A204.1 (cell line): ENCODE results near the gene ARHGAP24.

Source experiments
- FAIRE-seq: peaks from 2 replicates; lab custom pipeline; 2012; peaks lifted over from hg19 to GRCh38; lab: Jason Lieb, UNC

The ARHGAP24 gene

GRCh38 chr4:85700362-85700761, 225.4 kb downstream of the ARHGAP24 start:
- FAIRE-seq: no peak

DNA sequence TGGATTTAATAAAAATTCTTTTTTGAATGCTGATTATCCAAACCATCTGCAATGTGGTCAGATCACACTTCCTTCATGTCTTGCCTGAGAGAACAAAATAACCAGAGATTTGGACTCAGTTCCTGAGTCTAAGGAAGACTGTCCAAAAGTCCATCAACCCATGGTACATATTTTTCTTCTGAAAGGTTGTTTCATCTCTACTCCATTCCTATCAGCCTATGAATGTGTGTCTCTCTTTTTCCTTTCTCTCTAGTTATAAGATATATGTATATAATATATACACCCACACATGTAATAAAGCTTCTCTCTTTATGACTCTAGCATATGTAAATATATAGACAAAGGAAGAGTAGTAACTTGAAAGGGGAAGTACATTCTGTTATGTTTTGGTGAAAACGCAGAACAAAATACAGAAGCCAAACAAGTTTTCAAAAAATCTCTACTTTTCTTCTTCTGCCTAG, 226.9 kb downstream of the ARHGAP24 start:
- no peak for FAIRE-seq

DNA sequence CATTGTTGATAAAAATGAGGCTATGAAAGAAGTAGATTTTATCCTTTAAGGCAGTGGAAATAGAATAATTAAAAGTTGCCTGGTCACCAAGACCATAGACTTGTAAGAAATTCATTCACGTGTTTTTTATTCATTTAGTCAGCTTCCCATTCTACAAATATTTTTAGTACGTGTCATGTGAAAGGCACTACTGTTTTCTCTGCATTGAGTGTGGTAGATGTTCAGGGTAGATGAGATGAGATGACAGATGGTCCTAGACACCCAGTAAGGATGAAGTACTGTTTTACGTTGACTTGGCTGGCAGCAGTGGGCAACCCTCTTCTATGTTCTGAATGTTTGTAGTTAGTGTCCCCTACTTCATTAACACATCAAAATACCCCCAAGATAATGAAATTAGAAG, 228.1 kb downstream of the ARHGAP24 start:
- FAIRE-seq: no peak

- FAIRE-seq: no peak
Observed at GRCh38 chr4:85707611-85708010, 232.7 kb downstream of the ARHGAP24 start.

DNA sequence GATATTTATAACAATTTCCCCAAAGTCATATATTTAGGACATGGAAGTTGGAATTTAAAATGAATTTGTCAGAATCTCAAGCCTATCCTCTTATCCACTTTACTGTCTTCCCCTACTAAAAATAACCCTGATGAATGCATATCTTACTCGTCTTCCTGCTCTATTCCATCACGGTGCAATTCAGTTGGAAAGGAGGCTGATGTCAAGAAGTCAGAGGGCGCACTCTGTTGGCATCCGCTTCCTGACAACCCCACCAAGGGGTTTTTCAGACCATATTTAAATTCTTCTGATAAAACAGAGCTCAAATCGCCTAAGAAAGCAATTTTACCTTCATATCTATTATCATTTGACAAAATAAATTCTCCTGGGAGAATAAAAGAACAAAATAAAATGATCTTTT, 233.5 kb downstream of the ARHGAP24 start:
- FAIRE-seq: no peak

GRCh38 chr4:85713005-85713404, 238.1 kb downstream of the ARHGAP24 start:
- no peak for FAIRE-seq

- FAIRE-seq: no peak
Observed at GRCh38 chr4:85715991-85716737, 241.2 kb downstream of the ARHGAP24 start.

DNA sequence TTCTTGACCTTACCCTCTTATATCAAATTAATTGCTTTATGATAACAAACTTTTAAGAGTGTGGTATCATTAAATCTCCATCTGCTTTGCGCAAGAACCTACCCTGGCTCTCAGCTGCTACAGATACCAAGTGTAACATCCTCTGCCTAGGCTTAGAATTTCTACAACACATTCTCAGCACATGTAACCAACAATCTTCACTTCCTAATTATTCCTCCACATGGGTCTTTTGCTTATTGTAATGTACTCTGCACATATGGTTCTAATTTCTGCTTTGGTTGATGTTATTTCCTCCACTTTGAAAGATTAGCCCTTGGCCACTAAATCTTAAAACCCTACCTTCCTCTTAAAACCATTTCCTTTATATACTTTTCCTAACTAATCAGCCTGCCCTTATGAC, 242.4 kb downstream of the ARHGAP24 start:
- no peak for FAIRE-seq

GRCh38 chr4:85717847-85718246, 242.9 kb downstream of the ARHGAP24 start:
- no peak for FAIRE-seq

- no peak for FAIRE-seq
Observed at GRCh38 chr4:85720735-85721134, 245.8 kb downstream of the ARHGAP24 start.

- FAIRE-seq: no peak
Observed at GRCh38 chr4:85722401-85722800, 247.5 kb downstream of the ARHGAP24 start.

DNA sequence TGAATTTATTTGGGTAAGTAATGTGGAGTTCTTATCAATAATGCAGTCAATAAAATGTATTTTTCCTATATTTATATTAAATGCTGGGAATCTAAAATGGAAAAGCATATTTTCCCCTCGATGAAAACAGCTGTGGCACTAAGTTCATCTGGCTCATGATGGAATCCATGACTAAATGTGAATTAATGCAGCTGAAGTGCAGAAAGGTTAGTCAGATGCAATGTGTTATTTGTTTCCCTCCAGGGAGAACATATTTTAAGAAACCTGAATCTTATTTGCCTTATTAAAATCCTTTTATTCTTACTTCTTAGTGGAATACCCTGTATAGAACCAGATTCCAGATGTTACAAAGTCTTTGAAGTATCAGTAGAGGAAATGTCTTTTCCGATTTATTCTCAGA, 247.9 kb downstream of the ARHGAP24 start:
- FAIRE-seq: no peak

- FAIRE-seq: no peak
Observed at GRCh38 chr4:85724791-85725563, 250.0 kb downstream of the ARHGAP24 start.

DNA sequence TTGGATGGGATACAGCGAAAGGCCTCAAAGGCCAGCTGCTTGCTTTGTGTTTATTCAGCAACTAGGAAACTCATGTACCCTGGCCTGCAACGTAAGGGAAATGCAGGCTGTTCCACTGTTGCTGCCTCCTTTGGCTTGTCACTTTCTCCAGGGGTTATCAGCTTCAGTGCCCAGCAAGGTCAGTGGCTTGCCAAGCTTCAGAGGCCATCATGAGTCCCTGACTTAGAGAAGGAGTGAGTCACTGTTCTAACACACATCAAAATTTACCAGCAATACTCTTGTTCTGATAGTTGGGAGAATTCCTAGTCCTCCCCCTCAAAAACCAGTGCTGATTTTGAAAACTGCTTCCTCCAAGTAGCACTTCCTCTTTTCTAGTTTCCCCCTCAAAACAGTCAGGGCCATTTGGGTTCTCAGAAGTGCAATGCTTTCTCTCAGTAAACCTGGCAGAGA, 250.8 kb downstream of the ARHGAP24 start:
- no peak for FAIRE-seq

DNA sequence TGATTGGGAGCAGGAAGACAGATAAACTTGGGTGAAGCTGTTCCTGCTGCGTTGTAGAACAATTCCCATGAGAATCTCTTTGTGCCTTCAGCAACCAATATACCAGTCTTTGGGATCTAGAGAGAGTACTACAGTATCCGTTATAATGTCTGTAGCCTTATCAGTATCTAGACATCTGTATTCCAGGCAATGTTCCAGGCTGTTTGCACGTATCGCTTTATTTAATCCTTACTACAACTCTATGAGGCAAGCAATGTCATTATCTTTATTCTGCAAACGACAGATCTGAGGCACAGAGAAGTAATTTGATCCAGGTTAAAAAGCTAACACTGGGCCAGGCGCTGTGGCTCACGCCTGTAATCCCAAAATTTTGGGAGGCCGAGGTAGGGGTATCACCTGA, 251.6 kb downstream of the ARHGAP24 start:
- FAIRE-seq: no peak

DNA sequence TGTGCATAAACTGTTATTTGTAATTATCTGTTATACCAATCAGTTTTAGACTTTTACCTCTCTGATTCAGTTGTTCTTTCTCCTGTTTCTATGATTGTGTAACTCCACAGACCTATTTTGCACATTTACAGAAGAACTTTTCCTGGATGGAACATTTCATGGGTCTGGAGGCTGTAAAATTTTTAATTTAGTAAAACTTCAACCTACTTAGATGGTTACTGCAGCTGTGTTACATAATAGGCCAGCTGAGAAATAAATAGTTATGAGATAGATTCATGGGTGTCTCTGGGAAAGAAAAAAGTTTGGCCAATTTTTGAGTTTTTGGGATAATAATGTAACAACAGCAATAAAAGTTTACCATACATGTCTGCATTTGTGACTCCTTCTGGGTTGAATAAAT, 253.5 kb downstream of the ARHGAP24 start:
- FAIRE-seq: no peak

DNA sequence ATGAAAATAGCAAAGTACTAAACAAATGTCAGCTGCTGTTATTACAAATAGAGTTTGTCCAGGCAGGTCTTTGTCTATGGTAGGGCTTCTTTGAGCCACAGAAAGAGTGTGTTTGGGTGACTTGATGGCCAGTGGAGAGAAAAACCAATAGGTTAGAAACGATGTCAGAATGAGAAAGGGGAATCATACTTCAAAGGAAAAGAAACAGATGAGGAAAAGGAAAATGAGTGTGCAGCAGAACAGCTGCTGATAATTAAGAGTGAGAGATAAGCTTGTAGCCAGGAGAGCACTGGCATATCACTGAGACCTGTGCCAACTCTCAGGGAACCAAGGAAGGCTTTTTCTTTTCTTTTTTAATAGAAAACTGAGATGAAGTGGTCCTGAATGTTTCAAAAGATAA, 257.2 kb downstream of the ARHGAP24 start:
- no peak for FAIRE-seq

- FAIRE-seq: no peak
Observed at GRCh38 chr4:85733798-85734197, 258.8 kb downstream of the ARHGAP24 start.

DNA sequence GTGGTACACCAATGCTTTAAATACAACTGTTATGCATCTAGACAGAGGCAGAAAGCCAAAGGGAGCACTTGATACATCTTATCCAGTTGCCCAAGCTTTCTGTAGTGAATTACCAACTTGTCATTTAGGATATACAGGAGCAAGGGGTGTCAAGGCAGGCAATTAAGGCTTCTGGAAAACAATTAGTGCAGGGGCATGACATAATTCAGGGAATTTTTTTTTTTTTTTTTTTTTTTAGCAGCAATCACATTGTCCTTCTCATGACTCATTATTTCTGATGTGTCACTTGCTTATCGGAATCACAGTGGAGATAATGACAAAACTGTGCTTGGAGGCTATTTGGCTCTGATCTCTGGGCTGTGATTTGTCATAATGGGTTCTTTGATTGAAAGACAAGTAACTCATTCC, 259.5 kb downstream of the ARHGAP24 start:
- no peak for FAIRE-seq

GRCh38 chr4:85736571-85736970, 261.6 kb downstream of the ARHGAP24 start:
- no peak for FAIRE-seq

DNA sequence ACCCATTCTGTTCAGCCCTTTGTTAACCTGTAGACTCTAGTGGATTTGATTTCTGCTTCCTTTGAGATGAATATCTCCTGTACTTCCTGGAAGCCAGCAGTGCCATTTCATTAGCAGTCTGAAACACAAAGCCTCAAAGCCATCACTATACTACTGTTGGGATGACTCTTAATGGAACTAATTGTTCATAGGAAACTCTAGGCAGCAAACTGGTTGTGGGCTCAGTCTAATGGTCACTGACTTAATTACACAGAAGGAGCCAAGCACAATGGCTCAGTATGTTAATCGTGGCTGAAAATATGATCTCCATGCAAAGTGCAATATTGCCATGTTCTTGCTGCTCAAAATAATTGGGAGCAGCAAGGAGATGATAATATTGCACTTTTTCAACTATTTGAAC, 262.3 kb downstream of the ARHGAP24 start:
- no peak for FAIRE-seq

- no peak for FAIRE-seq
Observed at GRCh38 chr4:85738721-85739120, 263.8 kb downstream of the ARHGAP24 start.

DNA sequence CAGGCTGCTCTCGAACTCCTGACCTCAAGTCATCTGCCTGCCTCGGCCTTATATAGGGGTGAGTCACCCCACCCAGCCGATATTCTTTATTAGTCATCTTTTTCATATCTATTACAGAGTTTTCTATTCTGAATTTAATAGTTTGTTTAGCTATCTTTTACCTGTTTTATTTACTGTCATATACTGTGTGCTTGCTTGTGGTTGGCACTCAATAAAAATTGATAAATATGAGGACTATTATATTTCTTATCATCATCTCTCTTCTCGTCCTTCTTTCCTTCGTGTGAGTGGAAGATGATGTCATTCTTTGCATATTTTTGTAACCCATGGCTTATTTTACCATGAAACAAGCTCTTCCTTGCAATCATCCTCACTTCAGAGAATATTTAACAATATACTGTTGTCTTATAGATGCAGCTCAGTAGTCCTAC, 265.5 kb downstream of the ARHGAP24 start:
- FAIRE-seq: no peak

GRCh38 chr4:85741381-85741780, 266.4 kb downstream of the ARHGAP24 start:
- no peak for FAIRE-seq
